Osteoblast (primary cell): ENCODE data around the gene MYCL. TPM values are rescaled to one million over a fixed set of nuclear protein-coding genes. Genes with fewer than 3 reads are reported as not detected.

Experiments used
- DNase-seq: peaks from one replicate; pipeline ENCODE4 v3.0.0; 2011; ENCODE audit warnings: low spot score, mixed read lengths; ENCODE audit not compliant: insufficient read length; ENCODE audit errors: missing footprints
- H2AFZ ChIP-seq: 2 replicates; pipeline ENCODE4 v1.6.0; 2011; ENCODE audit warnings: mild to moderate bottlenecking, low read length
- H3K27ac ChIP-seq: 2 replicates; pipeline ENCODE4 v1.5.1; 2011; ENCODE audit warnings: mild to moderate bottlenecking, low read depth, low read length, moderate library complexity
- H3K27me3 ChIP-seq: 2 replicates; pipeline ENCODE4 v1.6.0; 2012; ENCODE audit warnings: mild to moderate bottlenecking, control low read depth, inconsistent platforms, low read length, moderate library complexity; ENCODE audit not compliant: insufficient read depth
- H3K36me3 ChIP-seq: 2 replicates; pipeline ENCODE4 v1.5.1; 2011; ENCODE audit warnings: mild to moderate bottlenecking, low read length, control low read depth, moderate library complexity; ENCODE audit not compliant: insufficient read depth
- H3K4me1 ChIP-seq: 2 replicates; pipeline ENCODE4 v1.5.1; 2011; ENCODE audit warnings: mild to moderate bottlenecking, low read length, control low read depth, moderate library complexity; ENCODE audit not compliant: insufficient read depth
- H3K4me2 ChIP-seq: 2 replicates; pipeline ENCODE4 v1.6.0; 2011; ENCODE audit warnings: mild to moderate bottlenecking, low read length; ENCODE audit not compliant: insufficient read depth
- H3K4me3 ChIP-seq: fragments of 200-600 bp; sonication (generic); 3 replicates; pipeline ENCODE4 v1.5.1; 2012; ENCODE audit warnings: mild to moderate bottlenecking, low read length, inconsistent platforms; ENCODE audit not compliant: insufficient read depth
- H3K79me2 ChIP-seq: 2 replicates; pipeline ENCODE4 v1.6.0; 2012; ENCODE audit warnings: mild to moderate bottlenecking, low read length, control low read depth, inconsistent platforms; ENCODE audit not compliant: insufficient read depth
- H3K9me3 ChIP-seq: 2 replicates; pipeline ENCODE4 v1.5.1; 2011; ENCODE audit warnings: low read depth, low read length, control low read depth
- H4K20me1 ChIP-seq: 2 replicates; pipeline ENCODE4 v1.6.0; 2012; ENCODE audit warnings: mild to moderate bottlenecking, low read length, control low read depth; ENCODE audit not compliant: insufficient read depth
- CTCF ChIP-seq: IDR thresholded peaks from 2 replicates; pipeline ENCODE4 v1.5.1; 2011; ENCODE audit warnings: mild to moderate bottlenecking, low read depth, low read length, moderate library complexity; ENCODE audit errors: extremely low read depth
- total RNA-seq: library from RNA; depleted of rRNA; stranded (reverse); fragments of >200 nt; gene quantifications from 2 replicates; pipeline ENCODE4 v1.2.3, GENCODE V29; 2012

The MYCL gene
- total RNA-seq, 1 donor = 0.72 TPM

- peak overlapping the region; percentile 66 for H3K4me2 ChIP-seq
- peaks cover 2% of the 10 kb centered on the region for H3K27me3 ChIP-seq
- H3K27ac ChIP-seq = peak overlapping the region; percentile 67
- H3K79me2 ChIP-seq = no peaks in the 10 kb centered on the region
- no peaks in the 10 kb centered on the region for H3K9me3 ChIP-seq
- DNase-seq = peak; percentile 93
- H3K36me3 ChIP-seq = no peaks in the 10 kb centered on the region
- no peak for TF ChIP-seq CTCF
- H4K20me1 ChIP-seq = no peaks in the 10 kb centered on the region
- peak overlapping the region; percentile 52 for H3K4me3 ChIP-seq
- peaks cover 37% of the 10 kb centered on the region for H3K4me1 ChIP-seq
- peak overlapping the region; percentile 63 for H2AFZ ChIP-seq
Measured at GRCh38 chr1:39892601-39893595, 8.8 kb downstream of the MYCL start.

- no peak overlapping the region for H2AFZ ChIP-seq
- no peak overlapping the region for H3K4me3 ChIP-seq
- H3K27ac ChIP-seq = no peak overlapping the region
- no peaks in the 10 kb centered on the region for H3K79me2 ChIP-seq
- peaks cover 2% of the 10 kb centered on the region for H3K27me3 ChIP-seq
- no peaks in the 10 kb centered on the region for H3K36me3 ChIP-seq
- no peaks in the 10 kb centered on the region for H4K20me1 ChIP-seq
- no peaks in the 10 kb centered on the region for H3K9me3 ChIP-seq
- no peak for TF ChIP-seq CTCF
- DNase-seq = no peak
- H3K4me2 ChIP-seq = no peak overlapping the region
- H3K4me1 ChIP-seq = peaks cover 26% of the 10 kb centered on the region
Measured at GRCh38 chr1:39890880-39891279, 10.8 kb downstream of the MYCL start.

GRCh38 chr1:39890273-39890672 lies 11.4 kb downstream of the MYCL start:
- Histone ChIP-seq H3K4me1 (peaks cover 24% of the 10 kb centered on the region), H3K9me3 (no peaks in the 10 kb centered on the region), H3K79me2 (no peaks in the 10 kb centered on the region), H2AFZ (no peak overlapping the region), H3K4me2 (no peak overlapping the region), H3K27ac (no peak overlapping the region), H3K4me3 (no peak overlapping the region), H3K36me3 (no peaks in the 10 kb centered on the region), H4K20me1 (no peaks in the 10 kb centered on the region), H3K27me3 (peaks cover 2% of the 10 kb centered on the region)
- TF ChIP-seq CTCF = no peak
- DNase-seq = no peak

- H4K20me1 ChIP-seq = peaks cover 9% of the 10 kb centered on the region
- H2AFZ ChIP-seq = no peak overlapping the region
- H3K27me3 ChIP-seq = no peaks in the 10 kb centered on the region
- H3K79me2 ChIP-seq = peaks cover 16% of the 10 kb centered on the region
- H3K9me3 ChIP-seq = no peaks in the 10 kb centered on the region
- H3K27ac ChIP-seq = no peak overlapping the region
- TF ChIP-seq CTCF = no peak
- peak; percentile 54 for DNase-seq
- no peak overlapping the region for H3K4me3 ChIP-seq
- no peak overlapping the region for H3K4me2 ChIP-seq
- H3K36me3 ChIP-seq = no peaks in the 10 kb centered on the region
- H3K4me1 ChIP-seq = peaks cover 12% of the 10 kb centered on the region
Measured at GRCh38 chr1:39886757-39887231, 14.9 kb downstream of the MYCL start.
